Stimulated activated CD8-positive, alpha-beta memory T cell treated with anti-CD3 and anti-CD28 coated beads, Interleukin-15, amount 100 ng/mL, for 24 hours (primary cell): ENCODE measurements around the gene FGFR2.
"Not testable (repeated sequence)": the region's sequence is repeated elsewhere in the genome, so short reads cannot be mapped to it uniquely, and the experiment has no call there.

Experiments
- DNase-seq: peaks from one replicate; pipeline ENCODE4 v3.0.0-alpha.2; 2020; ENCODE audit warnings: low read depth

The FGFR2 gene

DNA sequence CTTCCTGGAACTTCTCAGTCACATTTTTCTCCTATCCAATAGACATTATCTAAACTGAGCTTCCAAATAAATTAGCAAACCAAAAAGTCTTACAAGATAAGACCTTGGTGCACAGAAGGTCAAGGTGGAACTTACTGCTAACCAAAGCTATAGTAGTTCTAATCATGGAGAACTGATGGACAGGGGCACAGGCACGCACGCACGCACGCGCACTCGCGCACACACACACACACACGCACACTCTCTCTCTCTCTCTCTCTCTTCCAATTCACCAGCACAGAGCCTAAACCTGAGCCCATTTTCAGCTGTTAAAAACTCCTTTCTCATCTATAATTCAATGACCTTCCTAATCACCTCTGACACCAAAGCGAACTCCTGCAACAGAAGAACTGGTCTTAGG is 7.5 kb downstream of the FGFR2 start:
- no peak for DNase-seq

GRCh38 chr10:121589553-121589952 is 8.7 kb downstream of the FGFR2 start:
- no peak for DNase-seq

- DNase-seq, result no peak
Measured at GRCh38 chr10:121583857-121584256, 14.4 kb downstream of the FGFR2 start.

GRCh38 chr10:121583258-121583657 is 15.0 kb downstream of the FGFR2 start:
- no peak for DNase-seq

DNA sequence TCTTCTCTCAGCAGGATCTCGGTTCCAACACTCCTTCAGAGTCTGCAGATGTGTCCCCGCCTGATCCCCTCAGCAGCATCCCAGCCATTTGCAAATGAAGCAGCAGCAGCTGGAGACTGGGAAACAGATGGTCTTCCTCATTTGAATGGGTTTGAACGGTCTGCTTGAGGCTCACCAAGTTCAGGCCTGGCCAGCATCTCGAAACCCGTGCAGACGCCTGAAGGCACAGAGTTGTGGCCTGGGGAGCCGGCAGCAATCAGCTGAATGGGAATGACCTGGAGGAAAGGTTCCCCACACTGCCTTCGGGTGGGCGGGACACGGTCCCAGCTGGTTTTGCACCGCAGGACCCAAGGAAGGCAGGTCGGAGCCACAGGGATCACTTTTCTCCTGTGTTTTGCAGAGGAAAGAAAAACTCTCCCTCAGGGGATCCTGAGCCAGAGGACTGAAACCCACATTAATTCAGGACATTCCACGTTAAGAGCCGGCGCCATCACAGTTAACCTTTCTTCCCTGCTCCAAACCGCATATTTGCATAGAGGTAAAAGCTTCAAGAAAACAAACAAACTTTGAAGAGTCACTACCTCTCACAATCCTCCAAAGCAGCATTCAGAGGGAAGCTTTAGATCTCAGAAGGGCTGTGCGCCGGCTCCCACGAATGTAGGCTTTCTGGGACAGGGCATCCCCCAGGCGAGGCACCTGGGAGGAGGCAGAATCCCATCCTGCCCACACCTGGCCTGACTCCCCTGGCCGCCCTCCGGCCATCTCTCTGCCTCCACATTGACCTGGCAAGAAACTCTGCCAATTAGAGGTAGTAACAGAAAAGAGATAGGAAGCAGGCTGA is 17.7 kb downstream of the FGFR2 start:
- no peak for DNase-seq

DNA sequence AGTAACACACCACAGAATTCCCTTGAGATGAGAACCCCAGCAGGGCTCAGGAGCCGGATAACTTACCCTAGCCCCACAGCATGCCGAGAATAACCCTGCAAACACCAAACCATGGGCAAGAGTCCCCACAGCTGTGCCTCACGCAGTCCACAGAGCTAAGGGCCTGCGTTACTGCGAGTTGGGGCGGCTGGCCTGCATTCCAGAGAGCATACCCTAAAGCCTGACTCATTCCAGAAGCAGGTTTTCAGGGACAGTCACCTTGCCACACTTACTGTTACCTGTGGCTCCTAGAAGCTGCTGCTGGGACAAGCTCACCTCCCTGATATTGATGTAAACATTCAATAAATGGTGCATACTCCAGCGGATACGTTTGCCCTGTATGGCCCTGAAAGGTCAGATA is 18.6 kb downstream of the FGFR2 start:
- DNase-seq, result no peak

DNA sequence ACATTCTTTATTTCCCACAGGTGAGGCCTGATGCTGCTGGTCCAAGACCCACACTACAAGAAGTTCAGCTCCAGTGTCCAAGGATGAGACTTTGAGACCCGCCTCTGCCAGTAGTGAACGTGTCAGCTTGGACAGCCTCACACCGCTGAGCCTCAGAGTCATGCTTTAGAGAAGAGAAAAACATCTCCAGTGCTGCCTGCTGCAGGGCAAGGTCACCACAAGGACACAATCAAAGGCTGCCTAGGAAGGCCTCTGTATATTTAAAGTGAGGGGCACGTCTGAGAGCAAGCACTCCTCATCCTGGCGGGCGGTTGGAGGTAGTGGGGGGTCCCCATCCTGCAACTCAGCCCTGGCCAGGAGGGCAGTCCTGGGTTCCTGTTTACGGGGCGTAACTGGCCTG is 19.3 kb downstream of the FGFR2 start:
- DNase-seq, result no peak

DNA sequence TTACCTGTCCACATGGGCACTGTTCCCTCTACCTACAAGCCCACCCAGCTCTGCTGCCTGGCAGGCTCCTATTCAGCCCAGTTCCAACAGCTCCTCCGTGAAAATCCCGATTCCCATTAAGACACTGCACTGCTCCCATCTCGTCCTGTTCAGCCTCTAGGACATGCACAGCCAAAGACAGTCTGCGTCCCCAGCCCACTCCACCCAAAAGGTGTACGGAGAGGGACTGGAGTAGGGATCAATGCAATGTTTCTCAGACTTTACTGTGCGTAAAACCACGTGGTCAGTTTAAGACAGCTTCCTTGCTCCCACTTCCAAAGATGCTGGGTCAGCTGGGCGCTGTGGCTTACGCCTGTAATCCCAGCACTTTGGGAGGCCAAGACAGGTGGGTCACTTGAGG is 19.9 kb downstream of the FGFR2 start:
- DNase-seq, result no peak

DNA sequence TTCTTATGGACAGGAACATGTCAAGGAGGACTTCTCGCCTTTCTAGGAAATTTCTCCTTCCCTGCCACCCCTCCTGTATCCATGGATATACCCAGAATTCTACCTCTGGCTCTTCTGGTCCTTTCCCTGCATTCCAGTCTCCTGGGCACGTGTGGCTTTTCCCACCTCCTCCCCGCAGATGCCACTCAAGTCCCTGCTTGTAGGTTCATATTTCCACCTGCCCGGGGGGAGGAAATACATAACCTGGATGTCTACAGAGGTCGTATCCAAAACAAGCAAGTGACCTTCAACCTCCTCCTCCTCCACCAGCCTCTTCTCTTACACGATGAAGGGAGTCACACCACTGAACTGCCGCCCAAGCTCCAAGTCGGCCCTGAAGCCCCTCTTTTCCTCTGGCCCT is 20.7 kb downstream of the FGFR2 start:
- DNase-seq, result no peak

DNA sequence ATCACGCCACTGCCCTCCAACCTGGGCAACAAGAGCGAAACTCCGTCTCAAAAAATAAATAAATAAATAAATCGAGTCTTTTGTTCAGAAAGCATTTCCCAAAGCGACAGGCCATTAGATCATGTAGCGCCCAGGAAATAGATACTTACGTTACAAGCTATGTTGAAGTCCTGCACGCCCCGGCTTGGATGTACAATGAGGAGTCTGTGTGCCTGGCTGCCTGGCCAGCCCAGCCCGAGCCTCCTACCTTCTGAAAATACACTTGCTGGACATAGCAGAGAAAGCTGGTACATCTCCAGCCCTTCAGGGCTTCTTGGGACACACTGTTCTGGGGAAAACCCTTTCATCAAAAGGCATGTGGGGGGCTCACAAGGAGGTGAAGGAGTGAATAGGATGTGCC is 22.1 kb downstream of the FGFR2 start:
- DNase-seq, result no peak

DNA sequence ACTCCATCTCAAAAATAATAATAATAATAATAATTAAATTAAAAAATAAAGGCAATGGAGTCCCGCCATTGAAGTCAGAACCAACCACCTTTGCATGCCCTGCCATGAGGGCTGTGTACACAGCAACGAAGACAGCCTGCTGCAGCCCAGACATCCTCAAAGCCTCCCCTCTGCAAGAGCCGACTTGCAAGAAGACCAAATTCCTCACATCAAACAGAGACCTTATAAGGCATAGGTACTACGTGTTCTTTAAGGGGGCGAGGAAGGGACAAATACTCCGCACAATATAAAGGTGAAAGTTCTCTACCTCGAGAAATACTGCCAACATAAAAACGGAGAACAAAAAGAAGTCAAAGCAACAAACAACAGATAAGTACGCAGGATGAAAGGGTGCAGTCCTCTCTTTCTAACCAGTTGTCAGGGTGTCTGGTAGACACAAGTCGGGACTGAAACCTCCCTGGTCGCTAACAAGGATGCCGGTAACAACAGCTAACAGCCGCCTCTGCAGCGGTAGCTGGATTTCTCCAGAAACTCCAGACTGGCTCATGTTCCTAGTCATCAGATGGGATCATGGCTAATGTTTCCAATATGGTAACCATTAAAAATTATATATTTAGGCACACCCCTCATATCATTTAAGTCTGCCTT is 23.6 kb downstream of the FGFR2 start:
- DNase-seq, result no peak

- no peak for DNase-seq
Measured at GRCh38 chr10:121573538-121573941, 24.7 kb downstream of the FGFR2 start.

- DNase-seq, result no peak
Measured at GRCh38 chr10:121572859-121573537, 25.2 kb downstream of the FGFR2 start.

- no peak for DNase-seq
Measured at GRCh38 chr10:121570315-121570714, 27.9 kb downstream of the FGFR2 start.

- no peak for DNase-seq
Measured at GRCh38 chr10:121568275-121568674, 30.0 kb downstream of the FGFR2 start.

- DNase-seq, result no peak
Measured at GRCh38 chr10:121567569-121567968, 30.7 kb downstream of the FGFR2 start.

DNA sequence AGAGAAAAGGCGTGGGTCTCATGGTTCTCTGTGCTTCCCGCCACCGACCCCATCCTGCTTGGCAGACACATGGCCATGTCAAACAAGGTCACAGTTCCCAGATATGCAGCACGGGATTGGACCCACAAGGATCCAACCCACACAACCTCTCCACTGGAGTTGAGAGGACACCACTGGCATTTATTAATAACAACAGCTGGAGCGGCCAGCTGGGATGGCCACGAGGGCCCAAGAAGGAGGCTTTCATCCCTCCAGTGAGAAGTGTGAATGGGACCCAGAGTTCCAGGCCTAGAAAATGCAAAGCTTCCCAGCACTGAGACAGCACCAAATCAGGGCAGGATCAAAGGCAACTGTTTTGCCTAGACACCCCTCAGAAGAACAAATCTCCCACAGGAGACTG is 31.5 kb downstream of the FGFR2 start:
- DNase-seq, result no peak

GRCh38 chr10:121559326-121560026 is 38.8 kb downstream of the FGFR2 start:
- no peak for DNase-seq

GRCh38 chr10:121558238-121558637 is 40.0 kb downstream of the FGFR2 start:
- DNase-seq, result no peak

- no peak for DNase-seq
Measured at GRCh38 chr10:121556918-121557573, 41.2 kb downstream of the FGFR2 start.

GRCh38 chr10:121556455-121556854 is 41.8 kb downstream of the FGFR2 start:
- DNase-seq, result no peak

- not testable (repeated sequence) for DNase-seq
Measured at GRCh38 chr10:121554916-121555315, 43.3 kb downstream of the FGFR2 start.
